SK-N-SH (cell line): Measurements from ENCODE around the gene LSM4.

ENCODE experiments used
- EZH2phosphoT487 ChIP-seq: fragments of 200-600 bp; sonication (generic); IDR thresholded peaks from 2 replicates; pipeline ENCODE4 v1.6.1; 2017; ENCODE audit warnings: low read depth, mixed run types, mild to moderate bottlenecking, antibody characterized with exemption, moderate library complexity, borderline replicate concordance
- POLR2AphosphoS5 ChIP-seq: IDR thresholded peaks from 2 replicates; pipeline ENCODE4 v1.6.1; 2012; ENCODE audit warnings: low read depth, low read length
- TF ChIP-seq, protein P1 (sequence below): fragments of 200-600 bp; sonication (generic); IDR thresholded peaks from 2 replicates; pipeline ENCODE4 v1.6.1; 2017; ENCODE audit warnings: antibody characterized with exemption, mild to moderate bottlenecking, moderate library complexity
- TF ChIP-seq, protein P2 (sequence below): IDR thresholded peaks from 2 replicates; pipeline ENCODE4 v1.6.1; 2012; ENCODE audit warnings: mild to moderate bottlenecking, low read depth, low read length, moderate library complexity

GRCh38 chr19:18313398-18313797 lies 9.5 kb downstream of the LSM4 start:
- TF ChIP-seq POLR2AphosphoS5: no peak
- TF ChIP-seq, protein P1, sequence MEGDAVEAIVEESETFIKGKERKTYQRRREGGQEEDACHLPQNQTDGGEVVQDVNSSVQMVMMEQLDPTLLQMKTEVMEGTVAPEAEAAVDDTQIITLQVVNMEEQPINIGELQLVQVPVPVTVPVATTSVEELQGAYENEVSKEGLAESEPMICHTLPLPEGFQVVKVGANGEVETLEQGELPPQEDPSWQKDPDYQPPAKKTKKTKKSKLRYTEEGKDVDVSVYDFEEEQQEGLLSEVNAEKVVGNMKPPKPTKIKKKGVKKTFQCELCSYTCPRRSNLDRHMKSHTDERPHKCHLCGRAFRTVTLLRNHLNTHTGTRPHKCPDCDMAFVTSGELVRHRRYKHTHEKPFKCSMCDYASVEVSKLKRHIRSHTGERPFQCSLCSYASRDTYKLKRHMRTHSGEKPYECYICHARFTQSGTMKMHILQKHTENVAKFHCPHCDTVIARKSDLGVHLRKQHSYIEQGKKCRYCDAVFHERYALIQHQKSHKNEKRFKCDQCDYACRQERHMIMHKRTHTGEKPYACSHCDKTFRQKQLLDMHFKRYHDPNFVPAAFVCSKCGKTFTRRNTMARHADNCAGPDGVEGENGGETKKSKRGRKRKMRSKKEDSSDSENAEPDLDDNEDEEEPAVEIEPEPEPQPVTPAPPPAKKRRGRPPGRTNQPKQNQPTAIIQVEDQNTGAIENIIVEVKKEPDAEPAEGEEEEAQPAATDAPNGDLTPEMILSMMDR: no peak
- TF ChIP-seq EZH2phosphoT487: no peak
- TF ChIP-seq, protein P2, sequence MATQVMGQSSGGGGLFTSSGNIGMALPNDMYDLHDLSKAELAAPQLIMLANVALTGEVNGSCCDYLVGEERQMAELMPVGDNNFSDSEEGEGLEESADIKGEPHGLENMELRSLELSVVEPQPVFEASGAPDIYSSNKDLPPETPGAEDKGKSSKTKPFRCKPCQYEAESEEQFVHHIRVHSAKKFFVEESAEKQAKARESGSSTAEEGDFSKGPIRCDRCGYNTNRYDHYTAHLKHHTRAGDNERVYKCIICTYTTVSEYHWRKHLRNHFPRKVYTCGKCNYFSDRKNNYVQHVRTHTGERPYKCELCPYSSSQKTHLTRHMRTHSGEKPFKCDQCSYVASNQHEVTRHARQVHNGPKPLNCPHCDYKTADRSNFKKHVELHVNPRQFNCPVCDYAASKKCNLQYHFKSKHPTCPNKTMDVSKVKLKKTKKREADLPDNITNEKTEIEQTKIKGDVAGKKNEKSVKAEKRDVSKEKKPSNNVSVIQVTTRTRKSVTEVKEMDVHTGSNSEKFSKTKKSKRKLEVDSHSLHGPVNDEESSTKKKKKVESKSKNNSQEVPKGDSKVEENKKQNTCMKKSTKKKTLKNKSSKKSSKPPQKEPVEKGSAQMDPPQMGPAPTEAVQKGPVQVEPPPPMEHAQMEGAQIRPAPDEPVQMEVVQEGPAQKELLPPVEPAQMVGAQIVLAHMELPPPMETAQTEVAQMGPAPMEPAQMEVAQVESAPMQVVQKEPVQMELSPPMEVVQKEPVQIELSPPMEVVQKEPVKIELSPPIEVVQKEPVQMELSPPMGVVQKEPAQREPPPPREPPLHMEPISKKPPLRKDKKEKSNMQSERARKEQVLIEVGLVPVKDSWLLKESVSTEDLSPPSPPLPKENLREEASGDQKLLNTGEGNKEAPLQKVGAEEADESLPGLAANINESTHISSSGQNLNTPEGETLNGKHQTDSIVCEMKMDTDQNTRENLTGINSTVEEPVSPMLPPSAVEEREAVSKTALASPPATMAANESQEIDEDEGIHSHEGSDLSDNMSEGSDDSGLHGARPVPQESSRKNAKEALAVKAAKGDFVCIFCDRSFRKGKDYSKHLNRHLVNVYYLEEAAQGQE: no peak
